K562 (cell line): Measurements from ENCODE around the gene RSPO1.

Experiments used
- CBX3 ChIP-seq, 2 experiments: IDR thresholded peaks; 1 replicate in 1 of 2; 2 replicates in 1 of 2; pipeline ENCODE4 v1.6.1; 2012; ENCODE audit warnings: inconsistent platforms in 2 of 2, low read length in 2 of 2, borderline replicate concordance in 1 of 2, control low read depth in 1 of 2
- EZH2 ChIP-seq: IDR thresholded peaks from 2 replicates; pipeline ENCODE4 v1.6.1; 2012; ENCODE audit warnings: low read depth, mild to moderate bottlenecking, inconsistent platforms, low read length, borderline replicate concordance
- GATA2 ChIP-seq: sonication (generic); formaldehyde crosslinking; IDR thresholded peaks from 2 replicates; pipeline ENCODE4 v1.4.0; 2020; ENCODE audit warnings: mild to moderate bottlenecking, missing genetic modification reagents
- ILF3 ChIP-seq: fragments of 450-650 bp; IDR thresholded peaks from 2 replicates; pipeline ENCODE4 v1.6.1; 2018; ENCODE audit warnings: antibody characterized with exemption, mild to moderate bottlenecking, moderate library complexity, borderline replicate concordance
- NFE2L1 ChIP-seq: fragments of 450-650 bp; IDR thresholded peaks from 2 replicates; pipeline ENCODE4 v1.6.1; 2016; ENCODE audit warnings: missing genetic modification characterization, low read depth, mild to moderate bottlenecking, missing compliant biosample characterization, moderate library complexity, borderline replicate concordance
- NR3C1 ChIP-seq: sonication (generic); formaldehyde crosslinking; IDR thresholded peaks from 2 replicates; pipeline ENCODE4 v1.8.1; 2022; ENCODE audit warnings: missing genetic modification reagents
- TF ChIP-seq, protein P1 (sequence below): fragments of 450-650 bp; conservative IDR thresholded peaks from 2 replicates; pipeline ENCODE4 v1.6.1; 2016; ENCODE audit warnings: missing genetic modification characterization, low read depth, mild to moderate bottlenecking, missing compliant biosample characterization, moderate library complexity
- TF ChIP-seq, protein P2 (sequence below): fragments of 250-450 bp; sonication (Bioruptor Pico); IDR thresholded peaks from 2 replicates; pipeline ENCODE4 v1.8.0; 2022; ENCODE audit warnings: inconsistent platforms
- TF ChIP-seq, protein P3 (sequence below): fragments of 250-450 bp; sonication (Bioruptor Pico); IDR thresholded peaks from 2 replicates; pipeline ENCODE4 v1.5.0; 2020; ENCODE audit warnings: mild to moderate bottlenecking, borderline replicate concordance
- TF ChIP-seq, protein P4 (sequence below): fragments of 250-450 bp; sonication (Bioruptor Pico); IDR thresholded peaks from 2 replicates; pipeline ENCODE4 v1.4.0; 2020

DNA sequence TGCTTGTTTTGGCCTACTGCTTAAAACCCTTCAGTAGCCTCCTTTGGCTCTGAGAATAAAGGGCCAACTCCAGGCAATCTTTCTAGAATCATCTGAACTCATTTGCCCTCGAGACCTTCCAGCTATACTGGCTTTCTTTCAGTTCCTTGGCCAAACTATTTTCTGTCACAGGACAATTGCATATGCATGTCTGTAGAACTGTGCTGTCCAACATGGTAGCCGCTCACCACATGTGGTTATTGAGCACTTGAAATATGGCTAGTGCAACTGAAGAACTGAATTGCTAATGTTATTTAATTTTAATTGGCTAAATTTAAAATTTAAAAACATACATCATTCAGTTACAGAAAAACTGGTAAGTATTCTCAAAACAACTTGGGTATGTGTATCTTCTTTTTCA lies 24.7 kb downstream of the RSPO1 start:
- TF ChIP-seq, protein P1, sequence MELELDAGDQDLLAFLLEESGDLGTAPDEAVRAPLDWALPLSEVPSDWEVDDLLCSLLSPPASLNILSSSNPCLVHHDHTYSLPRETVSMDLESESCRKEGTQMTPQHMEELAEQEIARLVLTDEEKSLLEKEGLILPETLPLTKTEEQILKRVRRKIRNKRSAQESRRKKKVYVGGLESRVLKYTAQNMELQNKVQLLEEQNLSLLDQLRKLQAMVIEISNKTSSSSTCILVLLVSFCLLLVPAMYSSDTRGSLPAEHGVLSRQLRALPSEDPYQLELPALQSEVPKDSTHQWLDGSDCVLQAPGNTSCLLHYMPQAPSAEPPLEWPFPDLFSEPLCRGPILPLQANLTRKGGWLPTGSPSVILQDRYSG (tag): no peak
- TF ChIP-seq EZH2 (no peak), ILF3 (no peak), NFE2L1 (tag) (no peak), NR3C1 (CRISPR knock-in tag) (no peak), CBX3 (IDR thresholded peaks at IDR 0.05; ENCODE audit: borderline replicate concordance in 1 of 2, low read length in 2 of 2) (no peak), GATA2 (CRISPR knock-in tag) (no peak)
- TF ChIP-seq, protein P2, sequence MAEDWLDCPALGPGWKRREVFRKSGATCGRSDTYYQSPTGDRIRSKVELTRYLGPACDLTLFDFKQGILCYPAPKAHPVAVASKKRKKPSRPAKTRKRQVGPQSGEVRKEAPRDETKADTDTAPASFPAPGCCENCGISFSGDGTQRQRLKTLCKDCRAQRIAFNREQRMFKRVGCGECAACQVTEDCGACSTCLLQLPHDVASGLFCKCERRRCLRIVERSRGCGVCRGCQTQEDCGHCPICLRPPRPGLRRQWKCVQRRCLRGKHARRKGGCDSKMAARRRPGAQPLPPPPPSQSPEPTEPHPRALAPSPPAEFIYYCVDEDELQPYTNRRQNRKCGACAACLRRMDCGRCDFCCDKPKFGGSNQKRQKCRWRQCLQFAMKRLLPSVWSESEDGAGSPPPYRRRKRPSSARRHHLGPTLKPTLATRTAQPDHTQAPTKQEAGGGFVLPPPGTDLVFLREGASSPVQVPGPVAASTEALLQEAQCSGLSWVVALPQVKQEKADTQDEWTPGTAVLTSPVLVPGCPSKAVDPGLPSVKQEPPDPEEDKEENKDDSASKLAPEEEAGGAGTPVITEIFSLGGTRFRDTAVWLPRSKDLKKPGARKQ: no peak
- TF ChIP-seq, protein P3, sequence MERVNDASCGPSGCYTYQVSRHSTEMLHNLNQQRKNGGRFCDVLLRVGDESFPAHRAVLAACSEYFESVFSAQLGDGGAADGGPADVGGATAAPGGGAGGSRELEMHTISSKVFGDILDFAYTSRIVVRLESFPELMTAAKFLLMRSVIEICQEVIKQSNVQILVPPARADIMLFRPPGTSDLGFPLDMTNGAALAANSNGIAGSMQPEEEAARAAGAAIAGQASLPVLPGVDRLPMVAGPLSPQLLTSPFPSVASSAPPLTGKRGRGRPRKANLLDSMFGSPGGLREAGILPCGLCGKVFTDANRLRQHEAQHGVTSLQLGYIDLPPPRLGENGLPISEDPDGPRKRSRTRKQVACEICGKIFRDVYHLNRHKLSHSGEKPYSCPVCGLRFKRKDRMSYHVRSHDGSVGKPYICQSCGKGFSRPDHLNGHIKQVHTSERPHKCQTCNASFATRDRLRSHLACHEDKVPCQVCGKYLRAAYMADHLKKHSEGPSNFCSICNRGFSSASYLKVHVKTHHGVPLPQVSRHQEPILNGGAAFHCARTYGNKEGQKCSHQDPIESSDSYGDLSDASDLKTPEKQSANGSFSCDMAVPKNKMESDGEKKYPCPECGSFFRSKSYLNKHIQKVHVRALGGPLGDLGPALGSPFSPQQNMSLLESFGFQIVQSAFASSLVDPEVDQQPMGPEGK (CRISPR knock-in tag): no peak
- TF ChIP-seq, protein P4, sequence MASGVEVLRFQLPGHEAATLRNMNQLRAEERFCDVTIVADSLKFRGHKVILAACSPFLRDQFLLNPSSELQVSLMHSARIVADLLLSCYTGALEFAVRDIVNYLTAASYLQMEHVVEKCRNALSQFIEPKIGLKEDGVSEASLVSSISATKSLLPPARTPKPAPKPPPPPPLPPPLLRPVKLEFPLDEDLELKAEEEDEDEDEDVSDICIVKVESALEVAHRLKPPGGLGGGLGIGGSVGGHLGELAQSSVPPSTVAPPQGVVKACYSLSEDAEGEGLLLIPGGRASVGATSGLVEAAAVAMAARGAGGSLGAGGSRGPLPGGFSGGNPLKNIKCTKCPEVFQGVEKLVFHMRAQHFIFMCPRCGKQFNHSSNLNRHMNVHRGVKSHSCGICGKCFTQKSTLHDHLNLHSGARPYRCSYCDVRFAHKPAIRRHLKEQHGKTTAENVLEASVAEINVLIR (CRISPR knock-in tag): no peak
